KMS-11 (cell line): ENCODE data around the gene HIRA.

Experiments used
- H2AFZ ChIP-seq: fragments of 200-600 bp; sonication (generic); 2 replicates; pipeline ENCODE4 v1.6.1; 2016; ENCODE audit warnings: antibody characterized with exemption, mixed run types, low read depth
- H3K27ac ChIP-seq: fragments of 200-600 bp; sonication (generic); 2 replicates; pipeline ENCODE4 v1.6.1; 2016; ENCODE audit warnings: mild to moderate bottlenecking, mixed run types
- H3K27me3 ChIP-seq: fragments of 200-600 bp; sonication (generic); 2 replicates; pipeline ENCODE4 v1.6.1; 2017; ENCODE audit warnings: mild to moderate bottlenecking, low read depth, mixed run types, moderate library complexity; ENCODE audit not compliant: insufficient read depth
- H3K36me3 ChIP-seq: fragments of 200-600 bp; sonication (generic); 2 replicates; pipeline ENCODE4 v1.6.1; 2017; ENCODE audit warnings: mild to moderate bottlenecking, mixed run types; ENCODE audit not compliant: insufficient read depth
- H3K4me1 ChIP-seq: fragments of 200-600 bp; sonication (generic); 2 replicates; pipeline ENCODE4 v1.6.1; 2016; ENCODE audit warnings: mild to moderate bottlenecking, low read depth, mixed run types; ENCODE audit not compliant: poor library complexity, severe bottlenecking
- H3K4me2 ChIP-seq: fragments of 200-600 bp; sonication (generic); 2 replicates; pipeline ENCODE4 v1.7.0; 2016; ENCODE audit warnings: mild to moderate bottlenecking, mixed run types
- H3K4me3 ChIP-seq: fragments of 200-600 bp; sonication (generic); IDR thresholded peaks from 2 replicates; pipeline ENCODE4 v1.6.1; 2017; ENCODE audit warnings: low read depth, low read length, mixed read lengths; ENCODE audit not compliant: insufficient read depth
- H3K79me2 ChIP-seq: fragments of 200-600 bp; sonication (generic); 2 replicates; pipeline ENCODE4 v1.6.1; 2016; ENCODE audit warnings: low read depth, mixed run types; ENCODE audit not compliant: insufficient read depth
- H3K9ac ChIP-seq: fragments of 200-600 bp; sonication (generic); 2 replicates; pipeline ENCODE4 v1.6.1; 2016; ENCODE audit warnings: mild to moderate bottlenecking, mixed run types
- H4K20me1 ChIP-seq: fragments of 200-600 bp; sonication (generic); 2 replicates; pipeline ENCODE4 v1.6.1; 2016; ENCODE audit warnings: mild to moderate bottlenecking, mixed run types; ENCODE audit not compliant: insufficient read depth
- TF ChIP-seq, protein P1 (sequence below): fragments of 200-600 bp; sonication (generic); conservative IDR thresholded peaks from 2 replicates; pipeline ENCODE4 v1.6.1; 2017; ENCODE audit warnings: low read depth, mild to moderate bottlenecking, antibody characterized with exemption, low read length, moderate library complexity, mixed read lengths

Gene HIRA

DNA sequence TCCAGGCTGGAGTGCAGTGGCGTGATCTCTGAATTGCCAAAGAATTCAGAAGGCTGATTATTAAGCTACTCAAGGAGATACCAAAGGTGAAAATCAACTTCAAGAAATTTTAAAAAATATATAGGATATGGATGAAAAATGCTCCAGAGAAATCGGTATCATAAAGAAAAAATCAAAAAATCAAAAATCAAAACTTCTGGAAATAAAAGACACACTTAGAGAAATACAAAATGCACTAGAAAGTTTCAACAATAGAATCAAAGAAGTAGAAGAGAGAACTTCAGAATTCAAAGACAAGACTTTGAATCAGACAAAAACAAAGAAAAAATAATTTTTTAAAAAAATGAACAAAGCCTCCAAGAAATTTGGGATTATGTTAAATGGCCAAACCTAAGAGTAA is 94.4 kb downstream of the HIRA start:
- Histone ChIP-seq H3K79me2 (0 out of 2 replicates have a peak, but pooled peaks cover 9% of the 10 kb centered on the region), H3K4me2 (no peak overlapping the region), H2AFZ (no peak overlapping the region), H4K20me1 (no peaks in the 10 kb centered on the region), H3K27ac (no peak overlapping the region), H3K36me3 (peaks cover 26% of the 10 kb centered on the region; the same call in 1 of the 2 replicates), H3K27me3 (no peaks in the 10 kb centered on the region), H3K4me3 (no peak overlapping the region), H3K9ac (no peak overlapping the region), H3K4me1 (no peaks in the 10 kb centered on the region)
- TF ChIP-seq, protein P1, sequence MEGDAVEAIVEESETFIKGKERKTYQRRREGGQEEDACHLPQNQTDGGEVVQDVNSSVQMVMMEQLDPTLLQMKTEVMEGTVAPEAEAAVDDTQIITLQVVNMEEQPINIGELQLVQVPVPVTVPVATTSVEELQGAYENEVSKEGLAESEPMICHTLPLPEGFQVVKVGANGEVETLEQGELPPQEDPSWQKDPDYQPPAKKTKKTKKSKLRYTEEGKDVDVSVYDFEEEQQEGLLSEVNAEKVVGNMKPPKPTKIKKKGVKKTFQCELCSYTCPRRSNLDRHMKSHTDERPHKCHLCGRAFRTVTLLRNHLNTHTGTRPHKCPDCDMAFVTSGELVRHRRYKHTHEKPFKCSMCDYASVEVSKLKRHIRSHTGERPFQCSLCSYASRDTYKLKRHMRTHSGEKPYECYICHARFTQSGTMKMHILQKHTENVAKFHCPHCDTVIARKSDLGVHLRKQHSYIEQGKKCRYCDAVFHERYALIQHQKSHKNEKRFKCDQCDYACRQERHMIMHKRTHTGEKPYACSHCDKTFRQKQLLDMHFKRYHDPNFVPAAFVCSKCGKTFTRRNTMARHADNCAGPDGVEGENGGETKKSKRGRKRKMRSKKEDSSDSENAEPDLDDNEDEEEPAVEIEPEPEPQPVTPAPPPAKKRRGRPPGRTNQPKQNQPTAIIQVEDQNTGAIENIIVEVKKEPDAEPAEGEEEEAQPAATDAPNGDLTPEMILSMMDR: no peak

DNA sequence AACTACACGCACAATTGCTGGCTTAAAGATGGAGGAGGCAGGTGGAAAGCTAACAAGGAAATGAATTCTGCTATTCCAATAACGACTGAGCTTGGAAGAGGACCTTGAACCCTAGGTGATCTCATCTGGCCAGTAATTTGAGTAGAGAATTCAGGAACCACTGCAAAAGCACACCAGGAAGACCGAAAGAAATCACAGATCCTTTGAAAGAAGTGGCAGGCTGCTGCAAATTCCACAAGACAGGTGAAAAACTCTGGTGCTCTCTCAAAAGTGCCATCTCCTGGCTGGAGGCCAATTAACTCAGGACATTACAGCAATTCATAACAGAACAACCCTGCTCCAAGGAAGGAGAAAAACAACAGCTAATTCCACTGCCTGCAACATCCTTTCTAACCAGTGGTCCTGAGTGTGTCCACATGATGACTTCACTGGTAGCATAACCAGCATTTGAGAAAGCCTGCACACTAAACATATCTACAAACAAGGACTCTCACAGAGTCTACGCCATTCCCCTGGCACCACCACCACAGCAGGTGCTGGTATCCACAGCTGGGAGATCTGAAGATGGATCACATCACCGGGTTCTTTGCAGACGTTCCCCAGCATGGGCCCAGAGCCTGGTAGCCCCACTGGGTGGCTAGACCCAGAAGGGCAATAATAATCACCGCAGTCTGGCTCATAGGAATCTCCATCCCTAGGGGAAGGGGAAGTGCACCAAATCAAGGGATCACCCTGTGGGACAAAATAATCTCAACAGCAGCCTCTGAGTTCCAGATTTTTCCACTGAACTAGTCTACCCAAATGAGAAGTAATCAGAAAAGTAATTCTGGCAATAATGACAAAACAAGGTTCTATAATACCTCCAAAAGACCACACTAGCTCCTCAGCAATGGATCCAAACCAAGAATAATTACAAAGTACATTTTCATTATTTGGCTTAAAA is 95.1 kb downstream of the HIRA start:
- Histone ChIP-seq H3K36me3 (peaks cover 26% of the 10 kb centered on the region; the same call in 1 of the 2 replicates), H3K4me1 (no peaks in the 10 kb centered on the region), H3K4me2 (no peak overlapping the region), H3K79me2 (0 out of 2 replicates have a peak, but pooled peaks cover 9% of the 10 kb centered on the region), H3K27ac (no peak overlapping the region), H3K4me3 (no peak overlapping the region), H3K9ac (no peak overlapping the region), H4K20me1 (no peaks in the 10 kb centered on the region), H2AFZ (no peak overlapping the region), H3K27me3 (no peaks in the 10 kb centered on the region)
- TF ChIP-seq, protein P1: no peak

DNA sequence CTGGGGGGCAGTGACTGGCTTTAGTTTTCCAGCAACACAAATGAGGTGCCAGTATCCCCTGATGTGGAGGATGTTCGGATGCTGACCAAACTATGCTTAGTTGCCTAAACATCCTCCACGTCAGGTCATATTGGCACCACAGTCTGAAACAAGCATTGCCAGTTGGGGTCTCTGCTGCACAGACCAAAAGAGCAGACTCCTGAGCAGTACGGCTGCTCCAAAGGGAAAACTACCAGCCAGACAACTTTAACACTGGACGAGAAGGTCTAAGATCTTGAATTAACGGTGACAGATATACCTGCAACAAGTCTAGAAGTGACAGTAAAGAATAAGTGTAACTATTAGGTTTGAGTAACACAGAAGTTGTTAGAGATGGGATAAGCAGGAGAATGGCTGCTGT is 99.6 kb downstream of the HIRA start:
- peaks cover 13% of the 10 kb centered on the region; the same call in 1 of the 2 replicates for H3K36me3 ChIP-seq
- no peak overlapping the region for H3K4me2 ChIP-seq
- H3K9ac ChIP-seq: no peak overlapping the region

DNA sequence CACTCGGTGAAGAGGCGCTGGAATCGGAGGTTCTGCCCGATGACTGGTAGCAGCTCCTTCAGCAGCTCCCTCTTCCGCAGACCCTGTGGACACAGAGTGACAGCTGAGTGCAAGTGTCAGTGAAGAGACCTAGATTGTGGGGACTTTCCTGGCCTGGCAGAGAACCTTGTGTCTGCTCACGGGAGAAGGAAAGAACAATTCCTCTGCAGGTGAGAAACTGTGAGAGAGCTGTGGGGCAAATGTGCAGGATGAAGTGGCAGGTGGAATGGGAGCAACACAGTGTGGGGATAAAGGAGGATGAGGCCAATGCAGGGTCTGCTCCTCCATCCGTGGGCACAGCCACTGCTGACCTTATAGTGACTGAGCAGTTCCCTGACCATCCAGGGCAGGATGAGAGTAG is 100.1 kb downstream of the HIRA start:
- no peak overlapping the region for H3K4me2 ChIP-seq
- H4K20me1 ChIP-seq: no peaks in the 10 kb centered on the region
- H3K27me3 ChIP-seq: no peaks in the 10 kb centered on the region
- no peak overlapping the region for H3K4me3 ChIP-seq
- TF ChIP-seq, protein P1: no peak
- no peaks in the 10 kb centered on the region for H3K79me2 ChIP-seq
- H3K36me3 ChIP-seq: peaks cover 8% of the 10 kb centered on the region; the same call in 1 of the 2 replicates
- H3K9ac ChIP-seq: no peak overlapping the region
- no peak overlapping the region for H3K27ac ChIP-seq
- H3K4me1 ChIP-seq: no peaks in the 10 kb centered on the region
- no peak overlapping the region for H2AFZ ChIP-seq

More for the DNA sequence above, 99.6 kb downstream of the HIRA start:
- Histone ChIP-seq H4K20me1 (no peaks in the 10 kb centered on the region), H3K27me3 (no peaks in the 10 kb centered on the region), H3K79me2 (0 out of 2 replicates have a peak, but pooled peaks cover 3% of the 10 kb centered on the region), H2AFZ (no peak overlapping the region), H3K27ac (no peak overlapping the region), H3K4me3 (no peak overlapping the region), H3K4me1 (no peaks in the 10 kb centered on the region)
- TF ChIP-seq, protein P1: no peak
